GM18873 (cell line): ENCODE measurements around the gene RNF213.
"Not testable (repeated sequence)": the region's sequence is repeated elsewhere in the genome, so short reads cannot be mapped to it uniquely, and the experiment has no call there.

Experiments used
- ATAC-seq: cut with Tn5 transposase; IDR thresholded peaks from one replicate; pipeline ENCODE4 v1.9.1; 2021; ENCODE audit warnings: mild to moderate bottlenecking, moderate library complexity, moderate number of reproducible peaks; ENCODE audit not compliant: unreplicated experiment, low FRiP score

RNF213 gene

GRCh38 chr17:80267391-80267790, 6.7 kb downstream of the RNF213 start:
- no peak for ATAC-seq

DNA sequence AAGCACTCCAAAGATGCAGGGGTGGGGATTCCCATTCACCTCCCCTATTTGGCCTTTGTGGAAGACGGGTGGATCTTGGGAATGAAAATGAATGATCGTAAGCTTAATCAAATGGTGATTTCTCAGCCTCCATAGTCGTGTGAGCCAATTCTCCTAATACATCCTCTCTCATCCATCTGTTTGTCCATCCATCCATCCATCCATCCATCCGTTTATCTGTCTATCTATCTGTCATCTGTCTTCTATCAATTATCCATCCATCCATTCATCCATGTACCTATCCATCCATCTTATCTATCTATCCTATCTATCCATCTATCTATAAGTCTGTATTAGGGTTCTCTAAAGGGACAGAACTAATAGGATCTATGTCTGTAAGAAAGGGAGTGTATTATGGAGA, 7.8 kb downstream of the RNF213 start:
- no peak for ATAC-seq

GRCh38 chr17:80269405-80269807, 8.8 kb downstream of the RNF213 start:
- no peak for ATAC-seq

DNA sequence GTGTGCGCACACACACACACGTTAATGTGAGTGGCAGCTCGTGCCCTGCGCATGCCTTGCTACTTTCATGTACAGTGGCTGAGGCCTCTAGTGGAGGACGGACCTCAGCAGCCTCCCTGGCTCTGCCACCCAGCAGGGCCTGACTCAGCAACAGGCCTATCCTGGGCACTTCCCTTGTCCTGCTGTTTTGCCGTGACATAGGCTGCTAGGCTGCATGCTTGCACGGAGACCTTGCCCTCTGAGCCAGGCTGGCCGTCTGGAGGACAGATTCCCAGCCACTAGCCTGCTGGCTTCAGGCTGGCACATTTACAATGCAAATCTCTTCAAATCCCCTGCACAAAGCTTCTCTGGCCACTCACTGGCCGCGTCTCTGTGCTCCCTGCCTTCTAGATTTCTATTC, 9.5 kb downstream of the RNF213 start:
- ATAC-seq = no peak

GRCh38 chr17:80270836-80271235, 10.2 kb downstream of the RNF213 start:
- no peak for ATAC-seq

- ATAC-seq = no peak
Observed at GRCh38 chr17:80272366-80272765, 11.7 kb downstream of the RNF213 start.

DNA sequence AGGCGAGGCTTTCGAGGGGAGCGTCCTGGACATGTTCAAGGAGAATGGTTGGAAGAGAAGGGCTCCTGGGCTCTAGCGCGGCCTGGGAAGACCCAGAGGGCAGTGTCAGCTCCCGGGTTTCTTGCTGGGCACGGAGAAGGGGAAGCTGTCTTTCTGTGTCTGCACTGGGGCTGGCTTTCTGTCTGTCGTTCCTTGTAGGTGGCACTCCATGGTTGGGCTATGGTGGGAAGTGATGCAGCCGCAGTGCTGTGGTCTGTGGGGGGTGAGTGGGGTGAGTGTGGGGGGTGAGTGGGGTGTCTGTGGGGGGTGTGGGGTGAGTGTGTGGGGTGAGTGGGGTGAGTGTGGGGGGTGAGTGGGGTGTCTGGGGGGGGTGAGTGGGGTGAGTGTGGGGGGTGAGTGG, 13.7 kb downstream of the RNF213 start:
- no peak for ATAC-seq

DNA sequence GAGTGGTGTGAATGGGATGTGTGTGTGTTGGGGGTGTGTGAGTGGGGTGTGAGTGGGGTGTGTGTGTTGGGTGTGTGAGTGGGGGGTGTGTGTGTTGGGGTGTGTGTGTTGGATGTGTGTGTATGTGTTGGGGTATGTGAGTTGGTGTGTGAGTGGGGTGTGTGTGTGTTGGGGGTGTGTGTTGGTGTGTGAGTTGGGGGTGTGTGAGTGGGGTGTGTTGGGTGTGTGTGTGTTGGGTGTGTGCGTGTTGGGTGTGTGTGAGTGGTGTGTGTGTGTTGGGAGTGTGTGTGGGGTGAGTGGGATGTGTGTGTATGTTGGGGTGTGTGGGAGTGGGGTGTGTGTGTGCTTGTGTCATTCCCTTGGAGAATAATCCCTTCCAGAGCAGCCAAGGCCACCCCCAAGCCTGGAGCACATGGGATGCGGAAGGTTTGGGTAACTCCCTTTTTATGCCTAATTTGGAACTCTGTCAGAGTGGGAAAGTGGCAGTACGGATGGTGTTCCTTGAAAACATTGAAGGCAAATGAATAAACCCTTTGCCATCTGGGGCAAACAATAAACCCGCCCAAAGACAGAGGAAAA, 14.3 kb downstream of the RNF213 start:
- no peak for ATAC-seq

DNA sequence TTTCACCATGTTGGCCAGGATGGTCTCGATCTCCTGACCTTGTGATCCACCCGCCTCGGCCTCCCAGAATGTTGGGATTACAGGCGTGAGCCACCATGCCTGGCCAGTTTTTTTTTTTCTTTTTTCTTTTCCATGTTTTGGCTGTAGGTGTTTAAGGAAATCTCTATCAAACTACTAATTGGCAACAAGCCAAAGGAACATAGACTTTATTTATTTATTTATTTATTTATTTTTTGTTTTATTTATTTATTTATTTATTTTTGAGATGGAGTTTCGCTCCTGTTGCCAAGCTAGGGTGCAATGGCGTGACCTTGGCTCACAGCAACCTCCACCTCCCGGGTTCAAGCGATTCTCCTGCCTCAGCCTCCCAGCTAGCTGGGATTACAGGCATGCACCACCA, 15.2 kb downstream of the RNF213 start:
- ATAC-seq = not testable (repeated sequence)

DNA sequence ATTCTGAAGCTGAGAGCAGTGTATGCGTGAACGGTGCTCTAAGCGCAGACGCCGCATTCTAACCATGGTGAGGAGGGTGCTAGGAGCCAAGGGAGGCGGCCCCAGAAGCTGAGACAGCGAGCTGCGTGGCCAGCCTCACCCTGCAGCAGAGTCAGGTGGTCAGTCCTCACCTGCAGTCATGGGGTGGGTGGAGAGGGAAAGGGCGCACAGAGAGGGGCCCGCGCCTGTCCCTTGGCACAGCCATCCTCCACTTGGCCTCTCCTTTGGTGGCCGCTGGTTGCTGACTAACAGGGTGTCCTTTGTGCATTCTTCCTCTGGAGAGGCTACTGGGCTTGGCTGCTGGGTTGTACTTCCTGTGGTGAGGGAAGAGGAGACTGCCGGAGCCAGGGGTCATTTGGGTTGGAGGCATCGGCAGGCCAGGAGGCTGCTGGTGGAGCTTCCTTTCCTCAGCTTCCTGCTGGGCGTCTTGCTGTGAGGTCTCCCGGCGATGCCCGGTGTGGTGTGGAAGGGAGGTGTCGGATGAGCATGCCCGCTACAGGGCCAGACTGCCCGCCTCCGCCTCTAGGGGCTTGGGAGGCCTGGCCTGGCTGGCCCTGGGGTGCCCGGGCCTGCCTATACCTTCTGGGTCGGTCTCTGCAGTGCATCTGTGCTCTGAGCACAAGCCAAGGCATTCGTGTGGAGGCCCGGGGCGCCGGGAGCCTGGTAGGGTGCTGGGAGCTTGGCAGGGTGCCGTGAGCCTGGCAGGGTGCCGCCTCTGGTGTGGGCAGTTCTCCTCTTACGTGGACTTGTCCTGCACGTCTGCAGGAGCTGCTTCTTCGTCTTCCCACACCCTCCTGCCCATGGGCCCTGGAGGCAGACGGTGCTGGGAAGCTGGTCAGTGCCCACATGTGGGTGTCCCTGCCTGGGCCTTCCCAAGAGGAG, 17.4 kb downstream of the RNF213 start:
- ATAC-seq = no peak

DNA sequence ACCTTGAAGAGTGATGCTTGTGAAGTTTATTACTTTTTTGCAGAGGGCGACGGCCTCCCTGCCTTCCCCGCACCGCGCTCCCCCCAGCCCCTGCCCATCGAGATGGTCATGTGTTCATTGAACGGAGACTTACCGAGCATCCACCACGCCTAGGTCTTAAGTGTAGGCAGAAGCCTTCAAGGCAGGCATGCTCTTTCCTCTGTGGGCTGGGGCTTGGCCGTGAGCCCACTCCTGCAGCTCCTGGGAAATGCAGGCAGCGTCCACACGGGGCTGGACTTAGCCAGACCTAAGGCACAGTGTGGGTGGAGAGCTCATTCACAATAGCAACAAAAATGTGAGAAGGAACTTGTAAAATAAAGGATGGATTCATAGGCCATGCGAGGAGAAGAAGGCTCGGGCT, 19.2 kb downstream of the RNF213 start:
- no peak for ATAC-seq

GRCh38 chr17:80281516-80281915, 20.9 kb downstream of the RNF213 start:
- no peak for ATAC-seq

DNA sequence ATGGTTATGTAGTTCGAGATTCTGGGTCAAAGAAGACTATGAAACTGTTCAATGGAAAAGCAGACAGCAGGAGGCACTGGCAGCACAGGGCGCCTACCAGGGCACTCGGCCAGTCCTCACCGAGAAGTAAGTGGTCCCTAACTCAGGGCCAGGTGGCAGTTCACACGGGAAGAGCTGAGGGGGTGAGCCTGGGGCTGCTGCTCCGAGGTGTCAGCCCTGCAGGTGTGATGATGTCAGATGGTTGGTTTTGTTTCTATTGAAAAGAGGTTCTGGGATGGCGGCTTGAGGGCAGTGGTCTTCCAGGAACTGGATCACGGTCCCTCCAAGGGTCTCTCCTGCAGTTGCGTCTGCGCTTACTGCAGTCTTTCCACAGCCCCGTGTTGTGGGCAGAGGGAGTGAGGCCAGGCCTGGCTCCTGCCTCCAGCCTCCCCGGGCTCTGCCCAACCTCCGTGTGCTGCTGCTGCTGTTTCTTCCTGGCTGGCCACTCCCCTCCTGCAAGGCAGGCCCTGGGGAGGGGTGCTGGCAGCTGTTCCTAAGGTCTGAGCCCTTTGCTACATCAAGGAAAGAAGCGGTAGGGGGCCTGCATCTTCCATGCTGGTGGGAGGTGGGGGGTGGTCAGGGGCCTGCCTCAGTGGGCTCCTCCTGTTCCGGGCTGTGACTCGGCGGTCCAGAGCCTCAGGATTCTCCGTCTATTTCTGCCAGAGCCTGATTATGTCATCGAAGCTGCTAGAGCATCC, 22.6 kb downstream of the RNF213 start:
- ATAC-seq = no peak

GRCh38 chr17:80284631-80285030, 24.0 kb downstream of the RNF213 start:
- no peak for ATAC-seq

DNA sequence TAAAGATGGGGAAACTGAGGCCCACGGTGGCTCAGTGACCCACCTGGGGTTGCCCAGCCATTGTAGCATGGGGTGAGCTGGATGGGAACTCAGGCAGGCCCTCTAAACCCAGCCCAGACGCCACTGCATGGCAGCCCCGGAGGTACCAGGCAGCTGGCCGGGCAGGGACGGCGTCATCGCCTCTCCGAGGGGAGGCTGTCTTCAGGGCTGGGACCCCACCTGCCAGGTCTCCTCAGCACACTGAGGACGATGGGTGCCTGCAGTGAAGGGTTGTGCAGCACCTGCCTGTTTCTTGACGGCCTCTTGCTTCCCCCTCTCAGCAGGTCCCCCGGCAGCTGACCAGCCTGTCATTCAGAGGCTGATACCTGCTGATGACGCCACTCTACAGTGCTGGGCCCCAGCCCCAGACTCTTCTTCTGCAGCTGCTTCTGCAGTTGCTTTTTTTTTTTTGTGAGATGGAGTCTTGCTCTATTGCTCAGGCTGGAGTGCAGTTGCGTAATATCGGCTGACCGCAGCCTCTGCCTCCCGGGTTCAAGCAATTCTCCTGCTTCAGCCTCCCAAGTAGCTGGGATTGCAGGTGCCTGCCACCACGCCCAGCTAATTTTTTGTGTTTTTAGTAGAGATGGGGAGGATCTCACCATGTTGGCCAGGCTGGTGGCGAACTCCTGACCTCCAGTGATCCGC, 24.7 kb downstream of the RNF213 start:
- no peak for ATAC-seq

DNA sequence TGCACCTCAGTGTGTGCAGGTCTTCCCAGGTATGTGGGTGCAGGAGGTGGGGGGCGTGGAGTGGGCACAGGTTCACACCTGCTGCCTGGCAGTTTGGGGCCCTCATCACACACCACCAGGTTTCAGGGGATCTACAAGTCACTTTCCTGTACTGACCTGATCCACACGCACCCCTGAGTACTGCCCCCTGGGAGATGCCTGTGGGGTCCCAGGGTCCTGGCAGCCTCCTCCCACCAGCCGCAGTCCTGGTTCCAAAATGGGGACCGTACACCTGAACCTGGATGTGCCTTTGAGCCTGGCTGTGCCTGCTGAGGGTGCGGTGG, 25.9 kb downstream of the RNF213 start:
- no peak for ATAC-seq

GRCh38 chr17:80287038-80287437, 26.4 kb downstream of the RNF213 start:
- ATAC-seq = no peak

DNA sequence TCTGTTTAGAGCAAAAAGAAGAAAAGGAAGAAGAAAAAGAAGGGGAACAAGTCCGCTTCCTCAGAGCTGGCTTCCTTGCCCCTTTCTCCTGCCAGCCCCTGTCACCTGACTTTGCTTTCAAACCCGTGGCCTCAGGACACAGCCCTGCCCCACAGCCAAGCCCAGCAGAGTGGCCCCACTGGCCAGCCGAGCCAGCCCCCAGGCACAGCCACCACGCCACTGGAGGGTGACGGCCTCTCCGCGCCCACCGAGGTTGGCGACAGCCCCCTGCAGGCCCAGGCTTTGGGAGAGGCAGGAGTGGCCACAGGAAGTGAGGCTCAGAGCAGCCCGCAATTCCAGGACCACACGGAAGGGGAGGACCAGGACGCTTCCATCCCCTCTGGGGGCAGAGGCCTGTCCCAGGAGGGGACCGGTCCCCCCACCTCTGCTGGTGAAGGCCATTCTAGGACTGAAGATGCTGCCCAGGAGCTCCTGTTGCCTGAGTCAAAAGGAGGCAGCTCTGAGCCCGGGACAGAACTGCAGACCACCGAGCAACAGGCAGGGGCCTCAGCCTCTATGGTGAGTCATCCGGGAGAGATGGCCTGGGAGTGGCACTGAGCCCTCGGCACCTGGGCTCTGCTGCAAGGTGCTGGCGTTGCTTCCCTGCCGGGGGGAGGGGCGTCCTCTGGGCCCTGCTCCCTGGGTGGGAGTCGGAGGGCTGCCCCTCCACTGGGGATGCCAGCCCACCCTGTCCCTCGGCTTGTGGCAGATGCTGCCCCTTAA, 27.3 kb downstream of the RNF213 start:
- no peak for ATAC-seq

GRCh38 chr17:80289616-80290015, 29.0 kb downstream of the RNF213 start:
- no peak for ATAC-seq

- ATAC-seq = no peak
Observed at GRCh38 chr17:80290156-80290555, 29.5 kb downstream of the RNF213 start.
